H1 (cell line): ENCODE data around the gene AP1M1. TPM values are rescaled to one million over a fixed set of nuclear protein-coding genes. Genes with fewer than 3 reads are reported as not detected.

Experiments
- CTCF ChIA-PET: fragments of 300-600 bp; sonication (Branson Sonifier 250); formaldehyde crosslinking; loops from one replicate; lab custom pipeline; 2021; ENCODE audit not compliant: partially characterized antibody; lab: Charles Lee
- POLR2A ChIA-PET: fragments of 300-600 bp; sonication (Branson Sonifier 250); formaldehyde crosslinking; loops from one replicate; lab custom pipeline; 2021; ENCODE audit warnings: inconsistent platforms; ENCODE audit not compliant: partially characterized antibody; lab: Charles Lee
- DNase-seq, 2 experiments: peaks; one replicate each; pipeline versions ENCODE4 v3.0.0 to v3.0.0-alpha.2; 2010 to 2022; ENCODE audit warnings: low spot score in 2 of 2, low read depth in 1 of 2, mixed read lengths in 1 of 2
- FAIRE-seq: peaks from 2 replicates; lab custom pipeline; 2011; peaks lifted over from hg19 to GRCh38; lab: Jason Lieb, UNC
- H2AFZ ChIP-seq: 2 replicates; pipeline ENCODE4 v1.8.1; 2012; ENCODE audit warnings: low read length, inconsistent platforms
- H2AK5ac ChIP-seq: 2 replicates; pipeline ENCODE4 v1.6.1; 2013; ENCODE audit warnings: low read depth, low read length
- H2BK120ac ChIP-seq: replicated peaks from 2 replicates; pipeline ENCODE3; 2013; ENCODE audit warnings: low read depth, low read length, inconsistent platforms
- H2BK12ac ChIP-seq: 2 replicates; pipeline ENCODE4 v1.6.1; 2013; ENCODE audit warnings: low read depth, low read length
- H2BK15ac ChIP-seq: 2 replicates; pipeline ENCODE4 v1.6.1; 2013; ENCODE audit warnings: low read length
- H2BK20ac ChIP-seq: 2 replicates; pipeline ENCODE4 v1.6.1; 2013; ENCODE audit warnings: low read length
- H2BK5ac ChIP-seq: 2 replicates; pipeline ENCODE4 v1.6.1; 2013; ENCODE audit warnings: low read depth, low read length
- H3K14ac ChIP-seq: 2 replicates; pipeline ENCODE4 v1.6.1; 2013; ENCODE audit warnings: inconsistent platforms; ENCODE audit not compliant: insufficient read length
- H3K18ac ChIP-seq: 2 replicates; pipeline ENCODE4 v1.6.1; 2013; ENCODE audit warnings: low read length; ENCODE audit errors: extremely low read depth
- H3K23ac ChIP-seq: 2 replicates; pipeline ENCODE4 v1.6.1; 2013; ENCODE audit warnings: inconsistent platforms; ENCODE audit not compliant: insufficient read length
- H3K23me2 ChIP-seq: 2 replicates; pipeline ENCODE4 v1.6.1; 2013; ENCODE audit warnings: low read depth, low read length
- H3K27ac ChIP-seq: 2 replicates; pipeline ENCODE4 v1.6.1; 2011; ENCODE audit warnings: low read depth, low read length, inconsistent platforms
- H3K27me3 ChIP-seq, 4 experiments: replicated peaks in 1 of 4; 1 replicate in 1 of 4; 2 replicates in 3 of 4; pipeline versions ENCODE4 v1.6.1 to v1.8.1; 2011 to 2013; ENCODE audit warnings: low read length in 3 of 4, mild to moderate bottlenecking in 3 of 4, inconsistent platforms in 2 of 4, mixed read lengths in 2 of 4, moderate library complexity in 1 of 4; ENCODE audit not compliant: control insufficient read depth in 3 of 4, insufficient read depth in 3 of 4; ENCODE audit errors: extremely low read depth in 1 of 4
- H3K36me3 ChIP-seq, 4 experiments: 2 replicates each; pipeline versions ENCODE4 v1.6.1 to v1.8.1; 2011 to 2013; ENCODE audit warnings: mild to moderate bottlenecking in 4 of 4, low read length in 3 of 4, moderate library complexity in 2 of 4, control low read depth in 1 of 4, inconsistent platforms in 1 of 4; ENCODE audit not compliant: insufficient read depth in 4 of 4, control insufficient read depth in 2 of 4
- H3K4ac ChIP-seq: replicated peaks from 2 replicates; pipeline ENCODE3; 2013; ENCODE audit warnings: low read length, low read depth, mixed read lengths, inconsistent platforms; ENCODE audit not compliant: insufficient read length
- H3K4me1 ChIP-seq, 4 experiments: replicated peaks in 1 of 4; 1 replicate in 1 of 4; 2 replicates in 3 of 4; pipeline versions ENCODE4 v1.6.1 to v1.8.1; 2011 to 2013; ENCODE audit warnings: low read length in 3 of 4, inconsistent platforms in 2 of 4, mixed read lengths in 1 of 4; ENCODE audit not compliant: insufficient read depth in 4 of 4, control insufficient read depth in 3 of 4
- H3K4me2 ChIP-seq, 2 experiments: 2 replicates each; pipeline versions ENCODE4 v1.6.1 to v1.8.1; 2011 to 2013; ENCODE audit warnings: low read depth in 2 of 2, low read length in 2 of 2, control low read depth in 1 of 2, inconsistent platforms in 1 of 2, mild to moderate bottlenecking in 1 of 2; ENCODE audit not compliant: insufficient read depth in 1 of 2
- H3K4me3 ChIP-seq, 4 experiments: fragments of 200-600, 300-600 bp in 1 of 4; sonication (generic), shearing (Covaris generic), sonication (Bioruptor Twin) in 1 of 4; 2 replicates each; pipeline versions ENCODE4 v1.5.1 to v1.8.1; 2011 to 2016; ENCODE audit warnings: low read length in 4 of 4, low read depth in 3 of 4, control low read depth in 2 of 4, inconsistent platforms in 2 of 4, mild to moderate bottlenecking in 2 of 4, mixed read lengths in 1 of 4, moderate library complexity in 1 of 4; ENCODE audit not compliant: insufficient read depth in 2 of 4; ENCODE audit errors: extremely low read depth in 1 of 4
- H3K56ac ChIP-seq: replicated peaks from 2 replicates; pipeline ENCODE3; 2013; ENCODE audit warnings: low read depth, mild to moderate bottlenecking, mixed read lengths, low read length, inconsistent platforms; ENCODE audit not compliant: insufficient read length
- H3K79me1 ChIP-seq: 2 replicates; pipeline ENCODE4 v1.6.1; 2013; ENCODE audit warnings: low read depth, low read length, control low read depth
- H3K79me2 ChIP-seq, 2 experiments: 2 replicates each; pipeline versions ENCODE4 v1.6.1 to v1.8.1; 2012 to 2013; ENCODE audit warnings: low read length in 2 of 2, mild to moderate bottlenecking in 2 of 2, inconsistent platforms in 1 of 2; ENCODE audit not compliant: insufficient read depth in 2 of 2, control insufficient read depth in 1 of 2
- H3K9ac ChIP-seq, 4 experiments: replicated peaks in 1 of 4; 1 replicate in 1 of 4; 2 replicates in 3 of 4; pipeline versions ENCODE4 v1.6.1 to v1.8.1; 2011 to 2013; ENCODE audit warnings: low read depth in 3 of 4, low read length in 3 of 4, control low read depth in 2 of 4, mild to moderate bottlenecking in 2 of 4, moderate library complexity in 2 of 4, inconsistent platforms in 1 of 4; ENCODE audit errors: extremely low read depth in 1 of 4
- H3K9me3 ChIP-seq, 2 experiments: 2 replicates each; pipeline versions ENCODE4 v1.6.1 to v1.8.1; 2012 to 2013; ENCODE audit warnings: mild to moderate bottlenecking in 2 of 2, moderate library complexity in 2 of 2, control low read depth in 1 of 2, inconsistent platforms in 1 of 2, low read depth in 1 of 2, low read length in 1 of 2, mixed read lengths in 1 of 2; ENCODE audit not compliant: insufficient read depth in 2 of 2
- H4K20me1 ChIP-seq, 2 experiments: replicated peaks in 1 of 2; 2 replicates each; pipeline versions ENCODE3 to v1.8.1; 2011 to 2013; ENCODE audit warnings: inconsistent platforms in 2 of 2, low read length in 2 of 2, mild to moderate bottlenecking in 1 of 2; ENCODE audit not compliant: insufficient read depth in 2 of 2, control insufficient read depth in 1 of 2
- H4K5ac ChIP-seq: 2 replicates; pipeline ENCODE4 v1.6.1; 2013; ENCODE audit warnings: low read length, low read depth, mixed read lengths, inconsistent platforms; ENCODE audit not compliant: insufficient read length
- H4K8ac ChIP-seq: 2 replicates; pipeline ENCODE4 v1.8.0; 2013; ENCODE audit warnings: mild to moderate bottlenecking, moderate library complexity, low read length, inconsistent platforms; ENCODE audit not compliant: insufficient read depth; ENCODE audit errors: extremely low read depth
- H4K91ac ChIP-seq: replicated peaks from 2 replicates; pipeline ENCODE3; 2013; ENCODE audit warnings: low read length, mixed read lengths, inconsistent platforms; ENCODE audit not compliant: insufficient read length
- CBX5 ChIP-seq: fragments of 300-800, 300-1000 bp; sonication (generic); IDR thresholded peaks from 2 replicates; pipeline ENCODE4 v1.7.1; 2016; ENCODE audit warnings: antibody characterized with exemption, low read length, low read depth
- CEBPB ChIP-seq: IDR thresholded peaks from 2 replicates; pipeline ENCODE4 v1.6.1; 2012; ENCODE audit warnings: low read depth, low read length
- CHD1 ChIP-seq: IDR thresholded peaks from 2 replicates; pipeline ENCODE4 v1.6.1; 2012; ENCODE audit warnings: low read depth, low read length, improper control_type of control experiment
- EP300 ChIP-seq, 2 experiments: IDR thresholded peaks; 1 replicate in 1 of 2; 2 replicates in 1 of 2; pipeline ENCODE4 v1.6.1; 2011 to 2012; ENCODE audit warnings: low read depth in 2 of 2, low read length in 2 of 2, mild to moderate bottlenecking in 2 of 2, borderline replicate concordance in 1 of 2, inconsistent platforms in 1 of 2, moderate library complexity in 1 of 2
- GTF2F1 ChIP-seq: IDR thresholded peaks from 2 replicates; pipeline ENCODE4 v1.6.1; 2012; ENCODE audit warnings: low read depth, low read length, improper control_type of control experiment, borderline replicate concordance
- TAF7 ChIP-seq: optimal IDR thresholded peaks from 2 replicates; pipeline ENCODE3; 2011; ENCODE audit warnings: low read depth, mild to moderate bottlenecking, inconsistent platforms, low read length, moderate library complexity, borderline replicate concordance
- TEAD4 ChIP-seq: IDR thresholded peaks from 2 replicates; pipeline ENCODE4 v1.6.1; 2012; ENCODE audit warnings: low read depth, low read length, inconsistent platforms, mixed read lengths
- ZNF274 ChIP-seq: IDR thresholded peaks from 2 replicates; pipeline ENCODE4 v1.7.0; 2012; ENCODE audit warnings: low read length, borderline replicate concordance; ENCODE audit errors: extremely low read depth
- WGBS, 2 experiments: shearing (Covaris generic) in 1 of 2; methylation state at CpG; one replicate each; pipeline versions ENCODE4 v1.1.6 to v1.1.7; 2013 to 2015; ENCODE audit warnings: low lambda C conversion rate in 2 of 2, mixed read lengths in 2 of 2, inconsistent platforms in 1 of 2, low coverage in 1 of 2, missing lambda C conversion rate in 1 of 2; ENCODE audit not compliant: insufficient replicate concordance in 2 of 2, insufficient coverage in 1 of 2, insufficient read length in 1 of 2; ENCODE audit errors: extremely low coverage in 1 of 2, missing lambda C conversion rate in 1 of 2; 5-methylcytosine and 5-hydroxymethylcytosine counted together
- polyA plus RNA-seq, 7 experiments: library from polyadenylated mRNA; depleted of rRNA in 3 of 7; stranded (reverse) in 5 of 7; unstranded in 2 of 7; fragments of >200 nt in 5 of 7; fragments of 200-250 nt in 2 of 7; gene quantifications; 1 replicate in 5 of 7; 2 replicates in 1 of 7; 4 replicates in 1 of 7; pipeline versions ENCODE4 v1.2.1 to v1.2.3, GENCODE V29; 2011 to 2013; ENCODE audit warnings: missing spikeins in 2 of 7, mixed read lengths in 2 of 7
- total RNA-seq: library from RNA; stranded (reverse); fragmentation: NEBNext Ultra II Directional; extraction: Animal tissue kit (Norgen Biotek cat#: 25700); gene quantifications from 2 replicates; pipeline ENCODE4 v1.2.1, GENCODE V29; 2021
- TF ChIP-seq, protein P1 (sequence below): IDR thresholded peaks from 2 replicates; pipeline ENCODE4 v1.6.1; 2012; ENCODE audit warnings: inconsistent platforms
- TF ChIP-seq, protein P2 (sequence below): IDR thresholded peaks from 2 replicates; pipeline ENCODE4 v1.6.1; 2012; ENCODE audit warnings: low read length, inconsistent platforms

The AP1M1 gene
- total and polyA plus RNA-seq, 2 of the 8 experiments (the other 6 are each of a cell fraction or from before 2014, with no cell fraction given): 30.9 to 37.5 TPM

DNA sequence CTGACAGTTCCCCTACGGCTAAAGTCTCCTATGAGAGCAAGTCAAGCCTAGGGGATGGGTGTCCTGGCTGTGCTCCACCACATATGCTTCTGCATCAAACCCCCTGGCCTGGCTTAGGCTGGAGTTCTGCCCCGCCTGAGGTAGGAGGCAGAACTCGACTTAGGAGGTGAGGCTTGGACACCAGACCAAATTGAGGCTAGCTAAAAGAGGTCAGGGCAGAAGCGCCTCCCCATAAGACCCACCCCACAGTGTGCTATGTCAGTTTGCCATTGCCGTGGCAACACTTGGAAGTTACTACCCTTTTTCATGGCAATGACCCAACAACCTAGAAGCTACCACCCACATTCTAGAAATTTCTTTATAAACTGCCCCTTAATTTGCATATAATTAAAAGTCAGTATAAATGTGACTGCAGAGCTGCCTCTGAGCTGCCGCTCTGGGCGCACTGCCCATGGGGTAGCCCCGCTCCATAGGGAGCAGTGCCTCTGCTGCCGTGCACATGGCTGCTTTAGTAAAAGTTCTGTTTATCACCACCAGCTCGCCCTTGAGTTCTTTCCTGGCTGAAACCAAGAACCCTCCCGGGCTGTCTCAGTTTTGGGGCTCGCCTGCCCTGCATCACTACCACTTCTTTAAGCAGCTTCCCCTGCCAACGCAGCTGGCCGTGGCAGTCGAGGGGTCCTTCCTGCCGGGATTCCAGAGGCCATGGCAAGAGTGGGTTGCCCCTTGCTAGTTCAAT, 20.2 kb downstream of the AP1M1 start:
- H3K27ac ChIP-seq: no peak overlapping the region
- H4K91ac ChIP-seq: no peak overlapping the region
- POLR2A ChIA-PET: interaction anchor here (1.0 to 1.5 kb wide), 2 partner anchors 16 to 29 kb away, joined by 3 to 4 read pairs; no protein-coding TSS in a partner anchor
- TF ChIP-seq, protein P1, sequence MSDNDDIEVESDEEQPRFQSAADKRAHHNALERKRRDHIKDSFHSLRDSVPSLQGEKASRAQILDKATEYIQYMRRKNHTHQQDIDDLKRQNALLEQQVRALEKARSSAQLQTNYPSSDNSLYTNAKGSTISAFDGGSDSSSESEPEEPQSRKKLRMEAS: no peak
- TF ChIP-seq EP300 (IDR thresholded peaks at IDR 0.05; ENCODE audit: borderline replicate concordance in 1 of 2, low read depth in 2 of 2, low read length in 2 of 2) (no peak), ZNF274 (no peak), CEBPB (no peak), TEAD4 (no peak), TAF7 (no peak), CHD1 (no peak), CBX5 (no peak), GTF2F1 (no peak)
- TF ChIP-seq, protein P2, sequence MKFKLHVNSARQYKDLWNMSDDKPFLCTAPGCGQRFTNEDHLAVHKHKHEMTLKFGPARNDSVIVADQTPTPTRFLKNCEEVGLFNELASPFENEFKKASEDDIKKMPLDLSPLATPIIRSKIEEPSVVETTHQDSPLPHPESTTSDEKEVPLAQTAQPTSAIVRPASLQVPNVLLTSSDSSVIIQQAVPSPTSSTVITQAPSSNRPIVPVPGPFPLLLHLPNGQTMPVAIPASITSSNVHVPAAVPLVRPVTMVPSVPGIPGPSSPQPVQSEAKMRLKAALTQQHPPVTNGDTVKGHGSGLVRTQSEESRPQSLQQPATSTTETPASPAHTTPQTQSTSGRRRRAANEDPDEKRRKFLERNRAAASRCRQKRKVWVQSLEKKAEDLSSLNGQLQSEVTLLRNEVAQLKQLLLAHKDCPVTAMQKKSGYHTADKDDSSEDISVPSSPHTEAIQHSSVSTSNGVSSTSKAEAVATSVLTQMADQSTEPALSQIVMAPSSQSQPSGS: no peak

More for the DNA sequence above, 20.2 kb downstream of the AP1M1 start:
- WGBS, 2 experiments: 90% methylated on average over 16 of the region's 16 CpGs; no CpG with 5 or more reads in 1 of the 2 experiments
- H3K23me2 ChIP-seq: no peaks in the 10 kb centered on the region
- H2BK120ac ChIP-seq: no peak overlapping the region
- H2AFZ ChIP-seq: no peak overlapping the region
- H3K4me1 ChIP-seq: no peaks in the 10 kb centered on the region; a peak in 1 of 7 replicates
- H3K14ac ChIP-seq: no peak overlapping the region
- no peaks in the 10 kb centered on the region for H3K9me3 ChIP-seq
- CTCF ChIA-PET: no interaction called here
- FAIRE-seq: no peak
- H3K4ac ChIP-seq: no peak overlapping the region
- no peak overlapping the region for H2BK12ac ChIP-seq
- H3K79me2 ChIP-seq: no peaks in the 10 kb centered on the region
- no peak overlapping the region for H3K18ac ChIP-seq
- peaks cover 0 to 1% of the 10 kb centered on the region in 2 experiments for H4K20me1 ChIP-seq
- no peak overlapping the region for H4K5ac ChIP-seq
- no peaks in the 10 kb centered on the region for H3K27me3 ChIP-seq
- H2BK20ac ChIP-seq: no peak overlapping the region
- no peak overlapping the region for H3K4me3 ChIP-seq
- no peak overlapping the region for H3K9ac ChIP-seq
- no peaks in the 10 kb centered on the region for H3K79me1 ChIP-seq
- H3K23ac ChIP-seq: no peak overlapping the region
- no peak overlapping the region for H2BK15ac ChIP-seq
- no peak overlapping the region for H2AK5ac ChIP-seq
- DNase-seq: no peak
- no peak overlapping the region for H4K8ac ChIP-seq
- peaks cover 0 to 5% (median 0%) of the 10 kb centered on the region in 4 experiments; a peak in 2 of 8 replicates for H3K36me3 ChIP-seq
- no peak overlapping the region for H3K56ac ChIP-seq
- H2BK5ac ChIP-seq: no peak overlapping the region
- no peak overlapping the region for H3K4me2 ChIP-seq
